G401 (cell line): ENCODE data around the gene KBTBD3. TPM values are rescaled to one million over a fixed set of nuclear protein-coding genes. Genes with fewer than 3 reads are reported as not detected.
"Not testable (repeated sequence)": the region's sequence is repeated elsewhere in the genome, so short reads cannot be mapped to it uniquely, and the experiment has no call there.

ENCODE experiments used
- DNase-seq: peaks from one replicate; pipeline ENCODE4 v3.0.0-alpha.2; 2015; ENCODE audit warnings: low spot score
- in situ Hi-C: cut with HindIII; loops from 2 replicates; pipeline ENCODE4 v1.10.0; 2016; ENCODE audit warnings: low sequenced_read_pairs, mixed read lengths
- total RNA-seq: library from RNA; depleted of rRNA; stranded (reverse); fragments of >200 nt; shearing (Covaris generic); gene quantifications from 2 replicates; pipeline ENCODE4 v1.2.3, GENCODE V29; 2014

Gene KBTBD3
- total RNA-seq, 1 experiment from 2014 or later: 1.9 TPM

DNA sequence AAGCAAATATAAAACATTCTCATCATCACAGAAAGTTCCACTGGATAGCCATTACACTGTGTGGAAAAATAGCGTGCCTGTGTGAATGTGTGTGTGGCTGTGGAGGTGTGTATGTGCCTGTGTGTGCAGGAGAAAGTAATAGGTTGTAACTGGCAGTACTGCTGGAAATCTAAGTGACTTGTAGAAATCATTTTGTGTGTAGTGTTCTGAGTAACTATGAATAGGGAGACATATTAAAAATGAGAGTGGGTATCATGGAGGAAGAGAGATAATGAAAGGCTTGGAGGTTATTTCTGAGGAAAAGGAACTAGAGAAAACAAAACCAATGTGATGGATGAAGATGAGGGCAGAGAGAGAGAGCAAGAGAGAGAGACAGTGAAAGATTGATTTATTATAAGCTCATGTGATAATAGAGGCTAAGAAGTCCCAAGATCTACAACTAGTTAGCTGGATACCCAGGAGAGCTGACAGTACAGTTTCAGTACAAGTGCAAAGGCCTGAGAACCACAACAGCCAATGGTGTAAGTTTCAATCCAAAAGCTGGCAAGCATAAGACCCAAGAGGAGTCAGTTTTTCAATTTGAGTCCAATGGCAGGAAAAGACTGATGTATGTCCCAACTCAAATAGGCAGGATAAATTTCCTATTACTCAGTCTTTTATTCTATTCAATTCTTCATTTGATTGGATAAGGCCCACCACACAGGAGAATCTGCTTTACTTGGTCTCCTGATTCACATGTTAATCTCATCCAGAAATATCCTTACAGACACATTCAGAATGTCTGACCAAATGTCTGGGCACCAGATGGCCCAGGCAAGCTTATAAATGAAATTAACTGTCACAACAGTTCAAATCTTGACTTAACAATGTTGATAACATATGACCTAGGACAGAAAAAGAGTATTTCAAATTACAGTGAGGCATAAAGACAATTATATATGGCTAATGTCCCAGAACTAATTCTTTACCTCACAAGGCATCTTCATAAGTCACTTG, 14.9 kb downstream of the KBTBD3 start:
- in situ Hi-C loops: no loop called here
- DNase-seq: no peak

DNA sequence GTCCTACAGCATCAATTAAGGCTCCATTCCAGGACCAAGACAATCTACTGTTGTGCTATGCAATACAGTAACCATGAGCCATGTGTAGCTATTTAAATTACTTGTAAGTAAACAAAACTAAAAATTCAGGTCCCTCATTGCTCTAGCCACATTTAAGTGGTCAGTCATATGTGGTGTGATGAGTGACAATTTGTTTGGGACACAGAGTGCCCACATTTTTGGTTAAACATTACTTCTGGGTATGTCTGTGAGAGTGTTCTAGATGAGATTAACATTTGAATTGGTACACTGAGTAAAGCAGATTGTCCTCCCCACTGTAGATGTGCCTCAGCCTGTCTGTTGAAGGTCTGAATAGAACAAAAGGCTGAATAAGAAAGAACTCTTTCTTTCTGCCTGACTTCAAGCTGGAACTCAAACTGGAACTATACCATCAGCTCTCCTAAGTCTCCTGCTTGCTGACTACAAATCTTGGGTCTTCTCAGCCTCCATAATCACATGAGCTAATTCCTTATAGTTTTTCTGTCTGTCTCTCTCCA, 15.8 kb downstream of the KBTBD3 start:
- in situ Hi-C loops: no loop called here
- DNase-seq: no peak

DNA sequence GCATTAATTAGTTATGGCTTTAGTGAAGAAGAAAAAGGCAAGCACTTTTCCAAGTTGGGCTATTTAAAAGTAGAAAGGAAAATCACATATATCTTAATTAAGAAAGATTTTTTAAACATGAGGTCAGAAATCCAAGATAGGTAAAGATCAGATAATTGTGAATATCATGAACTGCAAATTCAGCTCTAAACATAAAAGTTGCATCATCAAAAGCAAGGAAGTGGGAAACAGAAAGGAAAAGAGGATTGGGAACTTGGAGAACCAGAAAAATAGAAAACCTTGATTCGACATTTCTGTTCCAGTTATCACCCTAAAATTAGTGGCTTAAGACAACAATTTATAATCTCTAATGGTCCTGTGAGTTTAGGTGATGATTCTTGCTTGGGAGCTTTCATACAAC, 17.5 kb downstream of the KBTBD3 start:
- in situ Hi-C loops: no loop called here
- DNase-seq: no peak

DNA sequence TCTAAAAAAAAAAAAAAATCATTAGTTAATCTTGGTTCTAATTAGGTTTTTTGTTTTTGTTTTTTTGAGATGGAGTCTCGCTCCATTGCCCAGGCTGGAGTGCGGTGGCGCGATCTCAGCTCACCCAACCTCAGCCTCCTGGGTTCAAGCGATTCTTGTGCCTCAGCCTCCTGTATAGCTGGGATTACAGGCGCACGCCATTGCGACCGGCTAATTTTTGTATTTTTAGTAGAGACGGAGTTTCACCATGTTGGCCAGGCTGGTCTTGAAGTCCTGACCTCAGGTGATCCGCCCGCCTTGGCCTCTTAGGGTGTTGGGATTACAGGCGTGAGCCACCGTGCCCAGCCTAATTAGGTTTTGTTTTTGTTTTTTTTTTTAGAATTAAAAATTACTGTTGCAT, 18.8 kb downstream of the KBTBD3 start:
- DNase-seq, in situ Hi-C loops: not testable (repeated sequence)

DNA sequence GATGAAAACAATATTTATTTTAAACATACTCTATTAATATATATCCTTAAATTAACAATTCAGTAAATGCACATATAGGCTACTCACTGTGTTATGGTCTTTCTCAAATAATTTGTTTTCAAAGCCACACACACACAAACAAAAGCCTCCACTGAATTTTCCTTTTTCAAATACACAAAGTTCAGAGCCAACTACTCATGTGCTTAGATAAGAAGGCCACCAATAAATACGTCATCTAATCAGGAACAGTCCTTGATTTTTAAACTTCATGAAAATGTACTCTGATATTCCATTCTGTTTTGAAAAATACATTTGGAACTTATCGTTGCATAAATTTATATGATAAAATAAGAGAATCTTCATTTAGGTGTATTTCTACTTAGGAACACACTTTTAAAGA, 26.0 kb downstream of the KBTBD3 start:
- in situ Hi-C loops: no loop called here
- DNase-seq: no peak

DNA sequence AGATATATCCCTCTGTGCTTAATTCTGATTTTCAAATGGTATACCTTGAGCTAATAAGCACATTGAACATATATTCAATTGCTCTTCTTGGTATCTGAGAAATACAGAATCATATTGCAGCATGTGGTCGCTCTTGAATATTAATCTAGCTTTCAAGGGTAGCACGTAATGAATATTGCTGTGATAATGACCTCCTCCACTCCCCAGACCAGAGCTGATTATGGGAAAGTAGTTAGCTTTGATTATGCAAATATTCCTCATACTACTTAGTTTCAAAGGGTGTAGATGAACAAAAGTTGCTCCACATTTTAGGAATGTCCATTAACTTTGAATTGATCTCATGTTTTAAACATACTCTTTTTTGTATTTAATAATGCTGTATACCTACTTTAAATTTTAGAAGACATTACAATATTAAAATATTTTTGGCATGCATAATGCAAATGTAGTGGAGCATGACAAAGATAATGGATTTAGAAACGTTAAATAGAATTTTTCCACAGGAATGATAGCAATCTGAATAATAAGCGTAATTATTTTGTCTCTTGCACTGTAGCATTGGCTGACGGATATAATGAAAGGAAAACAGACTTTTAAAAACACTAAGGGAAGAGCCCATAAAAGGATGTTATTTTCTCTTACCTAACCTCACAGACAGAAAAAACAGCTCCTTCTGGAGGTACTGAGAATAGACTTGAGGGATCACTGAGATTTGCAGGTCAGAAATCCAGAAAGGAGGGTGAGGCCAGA, 27.2 kb downstream of the KBTBD3 start:
- DNase-seq: no peak
- in situ Hi-C loops: no loop called here

DNA sequence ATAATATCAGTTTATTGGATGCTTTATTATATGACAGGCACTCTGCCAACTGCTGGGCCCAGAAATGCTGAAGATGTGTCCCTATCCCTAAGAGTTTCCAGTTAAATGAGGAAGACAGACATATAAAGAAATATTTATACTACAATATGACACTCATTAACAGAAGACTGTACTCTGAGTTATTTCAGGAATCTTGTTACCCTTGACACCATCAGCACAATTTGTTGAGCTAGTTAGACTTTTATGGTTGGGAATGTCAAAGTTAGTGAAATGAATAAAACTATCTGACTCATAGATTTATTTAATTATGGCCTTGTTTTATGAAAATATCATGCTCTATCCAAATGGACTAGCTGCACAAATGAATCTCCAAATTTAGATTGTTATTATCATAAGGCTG, 29.5 kb downstream of the KBTBD3 start:
- DNase-seq: no peak
- in situ Hi-C loops: no loop called here

DNA sequence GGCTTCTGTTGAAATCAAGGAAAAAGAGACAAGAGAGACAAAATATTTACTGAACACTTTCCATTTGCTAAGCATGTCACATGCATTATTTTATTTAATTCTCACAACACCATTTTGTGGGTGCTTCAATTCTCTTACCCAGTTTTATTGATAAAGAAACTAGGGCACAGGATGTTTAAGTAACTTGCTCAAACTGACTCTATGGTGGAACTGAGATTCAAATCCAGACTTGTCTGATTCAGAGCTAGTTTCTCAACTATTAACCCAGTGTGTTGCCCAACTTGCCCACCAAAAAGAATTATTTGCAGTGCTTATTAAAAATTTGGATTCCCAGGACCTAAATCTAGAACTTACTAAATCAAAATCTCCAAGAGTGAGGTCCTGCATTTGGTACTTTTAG, 33.6 kb downstream of the KBTBD3 start:
- in situ Hi-C loops: no loop called here
- no peak for DNase-seq

DNA sequence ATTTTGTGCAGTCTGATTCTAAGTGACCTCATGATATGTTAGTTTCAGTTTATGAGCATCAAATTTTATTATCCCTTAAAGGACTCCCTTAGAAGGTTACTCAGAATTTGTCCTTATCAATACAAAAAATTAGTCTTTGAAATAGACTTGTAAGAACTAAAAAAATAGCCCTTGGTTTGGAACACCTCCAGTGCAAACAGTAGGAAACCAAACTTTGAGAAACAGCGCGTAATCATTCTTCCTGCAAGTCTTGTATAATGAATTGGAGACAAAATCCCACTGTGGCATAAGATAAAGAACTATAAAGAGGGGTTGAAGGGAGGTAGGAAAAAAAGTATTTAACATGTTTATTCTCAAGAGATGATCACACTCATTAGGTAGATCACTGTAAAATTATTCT, 44.3 kb downstream of the KBTBD3 start:
- in situ Hi-C loops: no loop called here

DNA sequence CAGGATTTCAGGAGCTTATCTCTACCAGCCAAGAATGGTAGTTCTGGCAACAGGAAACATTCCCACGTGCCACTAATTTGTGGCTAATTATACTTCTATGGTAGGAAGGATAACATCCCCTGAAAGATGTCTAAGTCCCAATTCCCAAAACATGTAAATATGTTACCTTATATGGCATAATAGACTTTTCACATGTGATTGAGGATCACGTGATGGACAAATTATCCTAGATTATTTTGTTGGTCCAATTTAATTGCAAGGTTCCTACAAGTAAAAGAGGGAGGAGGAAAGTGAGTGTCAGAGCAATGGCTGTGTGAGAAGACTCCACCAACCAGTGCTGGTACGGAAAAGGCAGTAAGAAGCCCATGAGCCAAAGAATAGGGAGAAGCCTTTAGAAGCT, 45.2 kb downstream of the KBTBD3 start:
- in situ Hi-C loops: no loop called here

More for the DNA sequence above, 44.3 kb downstream of the KBTBD3 start:
- no peak for DNase-seq

DNA sequence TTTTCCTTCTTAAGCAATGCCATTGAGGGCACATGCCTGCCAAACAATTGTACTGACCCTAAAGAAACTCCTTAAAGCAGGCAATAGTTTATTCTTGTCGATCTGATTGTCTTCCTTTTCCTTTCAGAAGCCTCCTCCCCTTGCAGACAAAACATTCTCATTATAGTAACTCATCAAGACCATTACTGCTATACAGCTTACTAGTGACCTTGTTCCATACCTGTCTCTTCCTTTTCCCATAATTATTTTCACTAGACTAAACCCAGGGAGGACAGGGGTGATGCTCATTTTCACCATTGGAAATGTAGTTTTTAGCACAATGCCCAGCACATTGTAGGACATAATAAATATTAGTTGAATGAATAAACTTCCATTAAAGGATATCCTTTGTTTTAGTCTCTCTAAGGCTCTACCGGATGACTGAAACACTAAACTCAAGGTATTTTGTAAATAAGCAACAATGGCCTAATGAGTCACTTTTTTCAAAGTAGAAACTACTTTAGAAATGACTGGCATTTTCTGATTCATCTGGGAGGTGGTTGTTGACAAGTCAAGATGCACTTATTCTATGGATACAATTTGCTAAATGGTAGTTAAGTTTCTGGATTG, 45.8 kb downstream of the KBTBD3 start:
- in situ Hi-C loops: no loop called here
- DNase-seq: no peak

More for the DNA sequence above, 45.2 kb downstream of the KBTBD3 start:
- no peak for DNase-seq

DNA sequence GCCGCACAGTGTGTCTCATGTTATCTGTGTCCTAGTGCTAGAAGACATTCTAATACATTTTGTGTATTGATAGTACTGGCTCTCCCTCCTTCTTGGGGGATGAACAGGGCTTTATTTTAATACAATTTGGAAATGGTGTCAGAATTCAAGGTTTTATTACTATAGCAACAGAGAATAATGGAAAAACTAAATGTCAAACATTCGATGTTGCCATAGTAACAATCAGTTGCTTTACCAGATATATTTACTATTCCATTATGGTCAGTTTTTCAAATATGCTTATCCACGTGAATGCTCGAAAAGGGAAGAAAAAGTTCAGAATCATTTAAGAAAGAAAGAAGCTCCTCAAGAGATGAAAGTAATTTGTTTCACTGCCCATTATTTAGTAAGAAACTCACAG, 46.5 kb downstream of the KBTBD3 start:
- no peak for DNase-seq
- in situ Hi-C loops: no loop called here

DNA sequence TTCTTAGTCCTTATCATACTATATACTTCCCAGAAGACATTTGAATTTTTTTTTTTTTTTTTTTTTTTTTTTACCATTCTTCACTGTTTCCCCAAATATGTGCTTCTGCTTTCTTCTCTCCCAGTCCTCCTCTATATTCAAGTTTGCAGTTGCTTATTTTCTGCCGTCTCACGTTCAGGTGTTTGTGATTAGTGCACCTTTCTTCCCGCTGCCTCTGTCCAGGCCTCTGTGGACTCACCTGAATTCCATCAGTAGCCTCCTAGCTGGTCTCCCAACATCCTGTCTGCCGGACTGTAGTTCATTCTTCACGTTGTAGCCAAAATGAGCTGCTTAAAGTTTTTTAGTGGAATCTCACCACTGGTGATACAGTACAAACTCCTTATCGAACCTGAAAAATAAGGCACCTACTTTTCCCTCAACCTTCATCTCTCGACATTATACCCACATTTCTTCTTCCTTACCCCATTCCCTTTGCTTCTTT, 54.3 kb downstream of the KBTBD3 start:
- in situ Hi-C loops: no loop called here
- DNase-seq: no peak

DNA sequence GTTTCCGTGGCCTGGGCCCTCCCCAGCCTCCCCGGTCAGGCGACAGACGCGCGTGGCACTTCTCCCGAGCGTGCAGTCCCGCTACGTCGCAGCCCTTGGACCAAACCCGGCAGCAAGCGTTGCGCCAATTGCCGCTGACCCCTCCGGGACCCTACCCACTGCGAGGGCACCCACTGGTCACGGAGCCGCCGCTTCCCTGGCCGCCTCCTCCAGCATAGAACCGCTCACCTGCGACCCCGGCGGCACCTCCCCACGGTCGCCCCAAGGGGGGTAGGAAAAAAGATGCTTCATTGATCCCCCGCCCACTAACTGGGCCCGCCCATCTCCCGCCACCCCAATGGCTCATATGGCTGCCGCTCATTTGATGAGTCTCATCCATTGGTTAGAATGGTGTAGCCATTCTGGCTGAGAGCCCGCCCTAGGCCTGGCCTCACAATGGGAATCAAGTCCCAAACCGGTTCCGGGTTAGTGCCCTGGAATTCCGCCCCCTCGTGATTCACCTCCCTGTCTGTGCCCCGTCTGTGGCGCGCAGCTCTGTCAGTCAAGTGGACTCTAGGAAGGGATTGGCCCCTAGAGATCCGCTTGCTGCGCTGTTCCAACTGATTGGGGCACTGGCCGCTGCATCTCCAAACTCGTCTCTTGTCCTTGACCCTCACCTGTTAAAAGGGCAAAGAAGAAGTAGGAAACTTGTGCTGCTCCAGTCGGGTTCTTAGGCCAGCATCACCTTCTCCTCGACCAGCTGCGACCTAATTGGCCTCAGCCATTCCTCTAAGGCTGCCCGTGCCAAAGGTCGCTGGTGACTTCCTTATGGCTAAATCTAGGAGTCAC, 55.0 kb downstream of the KBTBD3 start, which contains the start of gene MSANTD4:
Gene MSANTD4 (minus strand): TSS at position 274 of the 828 bp plus-strand sequence. CDS start 11,323 bp downstream, outside the sequence.
- in situ Hi-C loops: no loop called here
- peak; percentile 100 for DNase-seq

DNA sequence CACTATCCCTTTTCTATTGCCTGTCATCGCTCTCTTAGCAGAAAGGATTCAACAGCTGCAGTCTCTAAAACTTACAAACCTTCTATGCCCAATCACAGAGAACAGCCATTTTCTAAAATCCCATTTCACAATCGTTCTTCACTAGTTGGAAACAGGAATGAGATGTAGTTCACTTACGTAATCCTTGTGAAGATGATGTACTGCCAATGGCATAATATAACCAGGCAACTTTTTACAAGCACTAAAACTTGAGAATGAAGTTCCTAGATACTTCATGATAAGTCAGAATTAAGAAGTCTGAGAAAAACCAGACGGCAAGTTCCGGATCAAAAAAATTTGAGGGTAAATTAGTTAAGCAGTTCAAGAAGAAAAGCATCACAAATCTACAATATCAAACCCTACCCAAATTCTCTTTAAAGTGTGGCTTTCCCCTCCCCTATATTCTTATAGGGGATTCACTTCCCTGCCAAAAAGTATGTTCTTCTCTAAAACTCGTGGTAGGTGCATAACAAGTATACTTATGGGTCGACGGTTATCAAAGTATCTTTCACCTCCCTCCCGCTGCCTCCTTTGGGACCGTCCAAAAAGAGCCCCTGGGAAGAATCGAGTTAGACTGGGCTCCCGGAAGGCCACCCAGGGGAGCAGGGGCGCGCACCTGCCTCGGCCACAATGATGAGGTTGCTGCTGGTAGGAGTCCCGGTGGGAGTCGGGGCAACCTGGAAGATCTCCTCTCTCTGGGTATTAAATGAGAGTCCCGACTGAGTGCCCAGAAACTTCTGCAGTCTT, 55.8 kb downstream of the KBTBD3 start:
- in situ Hi-C loops: no loop called here
- DNase-seq: no peak

DNA sequence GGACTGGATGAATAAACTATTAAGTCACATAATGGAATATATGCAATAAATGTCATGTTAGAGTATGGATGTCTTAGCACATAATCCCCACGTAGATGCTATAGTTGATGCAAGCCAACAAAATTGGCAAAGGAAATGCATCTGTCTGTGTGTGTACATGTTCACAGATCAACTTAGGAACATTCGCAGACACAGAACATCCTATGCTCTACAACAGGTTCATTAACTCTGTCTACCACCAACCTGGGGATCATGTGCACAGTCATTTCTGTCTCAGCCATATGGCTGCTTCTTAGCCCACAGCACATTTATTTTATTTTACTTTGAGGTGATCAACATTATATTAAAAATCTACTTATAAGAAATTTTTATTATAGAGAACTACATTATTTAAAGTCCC, 60.1 kb downstream of the KBTBD3 start:
- DNase-seq: peak; percentile 61
- in situ Hi-C loops: no loop called here

DNA sequence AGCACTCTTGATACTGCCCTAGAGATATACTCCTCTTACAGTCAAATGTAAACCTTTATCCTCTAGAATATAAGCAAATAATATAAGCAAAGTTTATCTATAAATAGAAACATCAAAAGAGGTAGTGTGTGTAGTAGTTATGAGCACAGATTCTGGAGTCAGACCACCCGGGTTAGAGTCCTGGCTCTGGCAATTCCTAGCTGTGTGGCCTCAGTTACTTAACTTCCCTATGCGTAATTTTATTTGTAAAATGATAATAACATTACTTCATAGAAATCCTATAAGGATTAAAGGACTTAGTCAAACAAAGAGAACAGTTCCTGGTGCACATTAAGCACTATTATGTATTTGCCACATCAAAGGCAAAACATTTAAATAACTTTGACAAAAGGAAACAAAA, 62.1 kb downstream of the KBTBD3 start:
- no peak for DNase-seq
- in situ Hi-C loops: no loop called here

DNA sequence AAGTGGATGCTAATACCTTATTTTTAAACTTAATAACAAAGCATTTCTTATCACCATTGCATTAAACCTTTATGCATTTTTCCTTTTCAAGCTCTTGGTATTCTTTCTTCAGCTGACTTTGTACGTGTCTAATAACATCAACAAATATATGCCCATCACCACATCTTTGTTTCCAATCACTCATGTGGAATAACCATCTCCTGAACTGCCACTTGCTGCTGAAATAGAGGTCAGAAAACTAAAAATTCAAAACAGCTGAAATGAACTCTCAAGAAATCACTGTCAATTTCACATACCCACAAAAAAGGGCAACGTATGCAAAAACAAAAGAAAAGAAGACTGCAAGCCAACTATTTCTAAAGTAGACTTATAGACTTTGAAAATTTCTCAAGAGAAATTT, 62.5 kb downstream of the KBTBD3 start:
- DNase-seq: no peak
- in situ Hi-C loops: no loop called here
